Measurements from ENCODE around the gene SDSL. TPM values are rescaled to one million over a fixed set of nuclear protein-coding genes. Genes with fewer than 3 reads are reported as not detected.

Gene SDSL
- total RNA-seq, 1 donor from 2014 or later, result 0.61 TPM

- Mint-ChIP-seq H3K27me3 (peaks cover 5% of the 10 kb centered on the region), H3K27ac (no peak overlapping the region), H3K36me3 (ENCODE audit: low read depth) (no peaks in the 10 kb centered on the region), H3K9me3 (no peaks in the 10 kb centered on the region), H3K4me3 (no peak overlapping the region), H3K4me1 (peaks cover 10% of the 10 kb centered on the region)
- intact Hi-C loops (cut with micrococcal nuclease), result no loop called here
- DNase-seq, result no peak
Measured at GRCh38 chr12:113422886-113423669, 898 bp downstream of the SDSL start.

GRCh38 chr12:113424456-113424855 is 2.3 kb downstream of the SDSL start:
- no peaks in the 10 kb centered on the region for H3K9me3 Mint-ChIP-seq
- H3K27ac Mint-ChIP-seq, result no peak overlapping the region
- peaks cover 10% of the 10 kb centered on the region for H3K4me1 Mint-ChIP-seq
- H3K27me3 Mint-ChIP-seq, result peaks cover 6% of the 10 kb centered on the region
- no peak overlapping the region for H3K4me3 Mint-ChIP-seq
- intact Hi-C loops (cut with micrococcal nuclease), result loop anchor here (2.0 kb wide), 1 partner anchor 114 kb away; no protein-coding TSS in a partner anchor
- H3K36me3 Mint-ChIP-seq (ENCODE audit: low read depth), result no peaks in the 10 kb centered on the region
- no peak for DNase-seq

GRCh38 chr12:113424915-113425823 is 3.0 kb downstream of the SDSL start:
- peak; percentile 86 for DNase-seq
- H3K4me3 Mint-ChIP-seq, result no peak overlapping the region
- H3K4me1 Mint-ChIP-seq, result peaks cover 10% of the 10 kb centered on the region
- peaks cover 9% of the 10 kb centered on the region for H3K27me3 Mint-ChIP-seq
- intact Hi-C loops (cut with micrococcal nuclease), result loop anchor here (1.0 to 2.0 kb wide), 2 partner anchors 114 to 229 kb away; no protein-coding TSS in a partner anchor
- no peaks in the 10 kb centered on the region for H3K36me3 Mint-ChIP-seq (ENCODE audit: low read depth)
- no peak overlapping the region for H3K27ac Mint-ChIP-seq
- H3K9me3 Mint-ChIP-seq, result peaks cover 4% of the 10 kb centered on the region

GRCh38 chr12:113425960-113426453 is 3.8 kb downstream of the SDSL start:
- no peaks in the 10 kb centered on the region for H3K36me3 Mint-ChIP-seq (ENCODE audit: low read depth)
- H3K27ac Mint-ChIP-seq, result no peak overlapping the region
- no peak for DNase-seq
- peaks cover 10% of the 10 kb centered on the region for H3K4me1 Mint-ChIP-seq
- H3K4me3 Mint-ChIP-seq, result no peak overlapping the region
- H3K27me3 Mint-ChIP-seq, result peaks cover 11% of the 10 kb centered on the region
- peaks cover 6% of the 10 kb centered on the region for H3K9me3 Mint-ChIP-seq
- intact Hi-C loops (cut with micrococcal nuclease), result loop anchor here (1.0 to 2.0 kb wide), 2 partner anchors 115 to 230 kb away; no protein-coding TSS in a partner anchor

- DNase-seq, result no peak
- Mint-ChIP-seq H3K27me3 (peaks cover 15% of the 10 kb centered on the region), H3K4me3 (no peak overlapping the region), H3K36me3 (ENCODE audit: low read depth) (no peaks in the 10 kb centered on the region), H3K9me3 (peaks cover 6% of the 10 kb centered on the region), H3K4me1 (no peaks in the 10 kb centered on the region), H3K27ac (no peak overlapping the region)
- intact Hi-C loops (cut with micrococcal nuclease), result no loop called here
Measured at GRCh38 chr12:113427882-113428281, 5.7 kb downstream of the SDSL start.

GRCh38 chr12:113428482-113428881 is 6.3 kb downstream of the SDSL start:
- Mint-ChIP-seq H3K4me3 (no peak overlapping the region), H3K9me3 (peaks cover 6% of the 10 kb centered on the region), H3K27me3 (peaks cover 15% of the 10 kb centered on the region), H3K36me3 (ENCODE audit: low read depth) (no peaks in the 10 kb centered on the region), H3K4me1 (no peaks in the 10 kb centered on the region), H3K27ac (no peak overlapping the region)
- no peak for DNase-seq
- intact Hi-C loops (cut with micrococcal nuclease), result no loop called here

GRCh38 chr12:113432986-113433385 is 10.8 kb downstream of the SDSL start:
- peaks cover 10% of the 10 kb centered on the region for H3K27me3 Mint-ChIP-seq
- H3K4me1 Mint-ChIP-seq, result no peaks in the 10 kb centered on the region
- no peak overlapping the region for H3K4me3 Mint-ChIP-seq
- intact Hi-C loops (cut with micrococcal nuclease), result no loop called here
- DNase-seq, result no peak
- H3K9me3 Mint-ChIP-seq, result peaks cover 6% of the 10 kb centered on the region
- no peaks in the 10 kb centered on the region for H3K36me3 Mint-ChIP-seq (ENCODE audit: low read depth)
- no peak overlapping the region for H3K27ac Mint-ChIP-seq

- DNase-seq, result no peak
- H3K4me1 Mint-ChIP-seq, result no peaks in the 10 kb centered on the region
- H3K4me3 Mint-ChIP-seq, result no peak overlapping the region
- peaks cover 6% of the 10 kb centered on the region for H3K27me3 Mint-ChIP-seq
- intact Hi-C loops (cut with micrococcal nuclease), result no loop called here
- no peak overlapping the region for H3K27ac Mint-ChIP-seq
- no peaks in the 10 kb centered on the region for H3K36me3 Mint-ChIP-seq (ENCODE audit: low read depth)
- H3K9me3 Mint-ChIP-seq, result peaks cover under 1% of the 10 kb centered on the region
Measured at GRCh38 chr12:113435367-113435766, 13.2 kb downstream of the SDSL start.

GRCh38 chr12:113436586-113436985 is 14.4 kb downstream of the SDSL start:
- intact Hi-C loops (cut with micrococcal nuclease), result no loop called here
- peaks cover 2% of the 10 kb centered on the region for H3K27me3 Mint-ChIP-seq
- H3K9me3 Mint-ChIP-seq, result no peaks in the 10 kb centered on the region
- H3K4me3 Mint-ChIP-seq, result no peak overlapping the region
- H3K27ac Mint-ChIP-seq, result no peak overlapping the region
- DNase-seq, result no peak
- no peaks in the 10 kb centered on the region for H3K36me3 Mint-ChIP-seq (ENCODE audit: low read depth)
- no peaks in the 10 kb centered on the region for H3K4me1 Mint-ChIP-seq

GRCh38 chr12:113436993-113437728 is 15.0 kb downstream of the SDSL start:
- Mint-ChIP-seq H3K4me1 (no peaks in the 10 kb centered on the region), H3K36me3 (ENCODE audit: low read depth) (no peaks in the 10 kb centered on the region), H3K4me3 (no peak overlapping the region), H3K27ac (no peak overlapping the region), H3K27me3 (peaks cover 2% of the 10 kb centered on the region), H3K9me3 (no peaks in the 10 kb centered on the region)
- no peak for DNase-seq
- intact Hi-C loops (cut with micrococcal nuclease), result no loop called here

GRCh38 chr12:113437729-113438100 is 15.5 kb downstream of the SDSL start:
- Mint-ChIP-seq H3K27ac (no peak overlapping the region), H3K9me3 (no peaks in the 10 kb centered on the region), H3K36me3 (ENCODE audit: low read depth) (no peaks in the 10 kb centered on the region), H3K27me3 (no peaks in the 10 kb centered on the region), H3K4me3 (no peak overlapping the region), H3K4me1 (no peaks in the 10 kb centered on the region)
- no peak for DNase-seq
- intact Hi-C loops (cut with micrococcal nuclease), result no loop called here

- H3K36me3 Mint-ChIP-seq (ENCODE audit: low read depth), result no peaks in the 10 kb centered on the region
- intact Hi-C loops (cut with micrococcal nuclease), result no loop called here
- H3K4me3 Mint-ChIP-seq, result no peak overlapping the region
- H3K27me3 Mint-ChIP-seq, result peaks cover 2% of the 10 kb centered on the region
- DNase-seq, result no peak
- H3K4me1 Mint-ChIP-seq, result no peaks in the 10 kb centered on the region
- no peaks in the 10 kb centered on the region for H3K9me3 Mint-ChIP-seq
- H3K27ac Mint-ChIP-seq, result no peak overlapping the region
Measured at GRCh38 chr12:113438523-113439300, 16.5 kb downstream of the SDSL start.

- no peak for DNase-seq
- Mint-ChIP-seq H3K4me3 (no peak overlapping the region), H3K27me3 (peaks cover 2% of the 10 kb centered on the region), H3K9me3 (no peaks in the 10 kb centered on the region), H3K36me3 (ENCODE audit: low read depth) (no peaks in the 10 kb centered on the region), H3K4me1 (no peaks in the 10 kb centered on the region), H3K27ac (no peak overlapping the region)
- intact Hi-C loops (cut with micrococcal nuclease), result no loop called here
Measured at GRCh38 chr12:113439301-113439597, 17.1 kb downstream of the SDSL start.
